HepG2 (cell line): ENCODE results near the gene NDUFV1.

Source experiments
- AKAP8 ChIP-seq: sonication (generic); formaldehyde crosslinking; IDR thresholded peaks from 2 replicates; pipeline ENCODE4 v1.5.1; 2020; ENCODE audit warnings: mild to moderate bottlenecking, missing genetic modification reagents
- ATF2 ChIP-seq: sonication (generic); formaldehyde crosslinking; IDR thresholded peaks from 2 replicates; pipeline ENCODE4 v1.4.0; 2020; ENCODE audit warnings: missing genetic modification reagents
- CTCF ChIP-seq: sonication (generic); formaldehyde crosslinking; IDR thresholded peaks from 2 replicates; pipeline ENCODE4 v1.5.0; 2020; ENCODE audit warnings: mild to moderate bottlenecking, missing genetic modification reagents, moderate library complexity
- HOXD1 ChIP-seq: sonication (generic); formaldehyde crosslinking; IDR thresholded peaks from 2 replicates; pipeline ENCODE4 v1.5.0; 2020; ENCODE audit warnings: missing genetic modification reagents
- IKZF4 ChIP-seq: sonication (generic); formaldehyde crosslinking; IDR thresholded peaks from 2 replicates; pipeline ENCODE4 v1.5.1; 2020; ENCODE audit warnings: borderline replicate concordance, mild to moderate bottlenecking, low read depth, missing genetic modification reagents; ENCODE audit errors: not compliant biosample characterization
- PRDM10 ChIP-seq: sonication (generic); formaldehyde crosslinking; IDR thresholded peaks from 2 replicates; pipeline ENCODE4 v1.4.0; 2020; ENCODE audit warnings: low read depth, missing genetic modification reagents
- SNRNP70 ChIP-seq: fragments of 200-400 bp; formaldehyde crosslinking; IDR thresholded peaks from 2 replicates; pipeline ENCODE4 v1.6.1; 2017; ENCODE audit warnings: mild to moderate bottlenecking, low read depth, low read length, moderate library complexity
- SOX5 ChIP-seq: IDR thresholded peaks from 2 replicates; pipeline ENCODE4 v1.6.1; 2016; ENCODE audit warnings: borderline replicate concordance
- ZBTB33 ChIP-seq: sonication (generic); formaldehyde crosslinking; IDR thresholded peaks from 2 replicates; pipeline ENCODE4 v1.4.0; 2020; ENCODE audit warnings: missing genetic modification reagents
- ZFP36 ChIP-seq: fragments of 150-350 bp; IDR thresholded peaks from 2 replicates; pipeline ENCODE4 v1.6.1; 2018; ENCODE audit warnings: borderline replicate concordance, low read length, low read depth; ENCODE audit not compliant: partially characterized antibody

- TF ChIP-seq SNRNP70 (no peak), ZBTB33 (CRISPR knock-in tag) (no peak), ATF2 (CRISPR knock-in tag) (no peak), PRDM10 (CRISPR knock-in tag) (no peak), AKAP8 (CRISPR knock-in tag) (no peak), ZFP36 (no peak), CTCF (CRISPR knock-in tag) (no peak), IKZF4 (CRISPR knock-in tag) (no peak), SOX5 (CRISPR knock-in tag) (no peak), HOXD1 (CRISPR knock-in tag) (no peak)
Measured at GRCh38 chr11:67615728-67616430, 9.1 kb downstream of the NDUFV1 start.
